ENCODE measurements around the gene PSMB11. TPM values are rescaled to one million over a fixed set of nuclear protein-coding genes. Genes with fewer than 3 reads are reported as not detected.

The PSMB11 gene
- total RNA-seq, 1 experiment from 2014 or later: not detected

DNA sequence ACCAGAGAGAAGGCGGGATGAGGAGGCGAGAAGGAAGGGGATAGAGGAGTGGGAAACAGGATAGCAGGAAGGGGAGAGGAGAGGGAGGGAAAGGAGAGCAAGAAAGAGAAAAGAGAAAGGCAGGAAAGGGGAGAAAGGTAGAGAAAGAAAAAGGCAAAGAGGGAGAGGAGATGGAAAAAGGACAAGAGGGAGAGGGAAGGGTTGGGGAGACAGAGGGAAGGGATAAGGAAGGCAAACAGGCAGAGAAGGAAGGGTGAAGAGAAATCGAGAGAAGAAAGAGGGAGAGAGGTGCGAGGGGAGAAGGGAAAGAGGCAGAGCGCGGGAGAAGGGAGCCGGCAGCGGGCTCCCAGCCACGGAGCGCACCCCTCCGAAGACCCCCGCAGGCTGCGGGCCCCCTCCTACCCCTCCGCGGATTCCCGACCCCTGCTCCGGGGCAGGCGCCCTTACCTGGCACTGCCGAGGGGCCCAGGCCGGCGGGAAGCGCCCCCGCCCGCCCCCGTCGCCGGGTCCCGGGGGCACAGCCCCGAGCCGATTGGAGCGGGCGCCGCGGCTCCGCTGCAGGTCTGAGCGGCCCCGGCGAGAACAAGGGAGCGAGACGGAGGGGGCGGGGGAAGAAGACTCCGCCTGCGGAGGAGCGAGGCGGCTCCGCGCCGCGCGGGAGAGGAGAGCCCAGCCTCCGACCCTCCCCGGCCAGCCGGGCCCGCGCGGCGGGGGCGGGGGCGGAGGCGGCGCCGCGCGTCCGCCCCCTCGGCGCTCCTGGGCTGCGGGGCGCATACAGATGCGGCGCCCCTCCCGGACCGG lies 15.1 kb downstream of the PSMB11 start, which contains the start of gene CDH24:
TSS of gene CDH24 (minus strand) at position 565 of the 801 bp plus-strand sequence. CDS start 1,787 bp downstream, outside the sequence.
- Histone ChIP-seq H3K4me1 (ENCODE audit: insufficient read depth, low read length) (no peaks in the 10 kb centered on the region; the same call in 1 of the 2 replicates), H4K91ac (ENCODE audit: insufficient read length, low read depth, low read length) (no peak within 1 kb of the TSS), H2BK120ac (ENCODE audit: low read depth, low read length, poor library complexity, severe bottlenecking) (no peak within 1 kb of the TSS), H3K9ac (ENCODE audit: extremely low read depth, insufficient read length, low read length) (peak within 1 kb of the TSS; percentile 53), H2AK5ac (ENCODE audit: insufficient read length, low read length) (no peak within 1 kb of the TSS), H3K4ac (ENCODE audit: low read depth, low read length) (no peak within 1 kb of the TSS), H2AFZ (ENCODE audit: low read length) (no peak within 1 kb of the TSS), H3K23ac (ENCODE audit: insufficient read length, low read depth, low read length) (no peak within 1 kb of the TSS), H4K20me1 (ENCODE audit: control insufficient read depth, insufficient read depth, insufficient read length) (no peaks in the 10 kb centered on the region), H3K4me2 (ENCODE audit: insufficient read depth, insufficient read length, low read length) (peak within 1 kb of the TSS; percentile 96), H4K5ac (ENCODE audit: insufficient read length, low read depth, low read length) (no peak within 1 kb of the TSS), H3K27me3 (ENCODE audit: insufficient read depth, low read length) (no peaks in the 10 kb centered on the region), H3K27ac (ENCODE audit: insufficient read length, low read depth, low read length) (no peak within 1 kb of the TSS), H3K18ac (ENCODE audit: insufficient read length, low read depth, low read length) (peak within 1 kb of the TSS; percentile 51), H3K9me3 (ENCODE audit: control insufficient read depth, low read depth, low read length) (no peaks in the 10 kb centered on the region), H3K56ac (ENCODE audit: insufficient read length, low read depth, low read length) (no peak within 1 kb of the TSS), H2BK15ac (ENCODE audit: low read depth, low read length) (no peak within 1 kb of the TSS), H3K14ac (ENCODE audit: insufficient read depth, low read length) (peak within 1 kb of the TSS; percentile 71), H3K23me2 (ENCODE audit: insufficient read length, low read depth, low read length, poor library complexity, severe bottlenecking) (peaks cover 15% of the 10 kb centered on the region), H2BK20ac (ENCODE audit: low read depth, low read length, poor library complexity, severe bottlenecking) (no peak within 1 kb of the TSS), H3K79me2 (ENCODE audit: insufficient read depth, low read length) (no peaks in the 10 kb centered on the region), H3T11ph (ENCODE audit: low read length) (no peak within 1 kb of the TSS), H2BK12ac (ENCODE audit: insufficient read length, low read depth, low read length) (no peak within 1 kb of the TSS), H2BK5ac (ENCODE audit: insufficient read length, low read length) (no peak within 1 kb of the TSS), H3K79me1 (ENCODE audit: insufficient read depth, low read depth, low read length, poor library complexity, severe bottlenecking) (no peaks in the 10 kb centered on the region), H4K8ac (replicated peaks; ENCODE audit: insufficient read length, low read depth, low read length) (no peak within 1 kb of the TSS)
- Mint-ChIP-seq H3K4me1 (peaks cover 17 to 19% of the 10 kb centered on the region in 2 experiments), H3K27me3 (ENCODE audit: low read depth) (peaks cover 9% of the 10 kb centered on the region), H3K9me3 (no peaks in the 10 kb centered on the region), H3K27ac (peak within 1 kb of the TSS; percentile 85 to 96 (median 93); a peak in 5 of 7 replicates), H3K4me3 (peak within 1 kb of the TSS; percentile 85 to 92), H3K36me3 (ENCODE audit: insufficient read depth in 1 of 3, low read depth in 3 of 3) (peaks cover 17 to 55% (median 48%) of the 10 kb centered on the region in 3 experiments)
- DNase-seq: peak; percentile 65
- no CpG with 5 or more reads among the region's 73 CpGs for WGBS (ENCODE audit: extremely low coverage, insufficient read length, low lambda C conversion rate)
- no peak for TF ChIP-seq CTCF (conservative IDR thresholded peaks at IDR 0.05)
